Measurements from ENCODE around the gene CACNA1F.
A peak's percentile ranks its signal among the peaks of the same experiment; 100 is the strongest.

CACNA1F gene

GRCh38 chrX:49203536-49203935 lies 29.6 kb downstream of the CACNA1F start:
- no peak overlapping the region for H3K4me3 ChIP-seq (ENCODE audit: low read depth, low read length)
- no peak for DNase-seq (ENCODE audit: low read depth)
- TF ChIP-seq CTCF (IDR thresholded peaks at IDR 0.05; ENCODE audit: control insufficient read depth, extremely low read depth, insufficient read depth) = no peak

GRCh38 chrX:49202022-49202421 lies 31.1 kb downstream of the CACNA1F start:
- DNase-seq (ENCODE audit: low read depth) = peak; percentile 44
- no peak overlapping the region for H3K4me3 ChIP-seq (ENCODE audit: low read depth, low read length)
- no peak for TF ChIP-seq CTCF (IDR thresholded peaks at IDR 0.05; ENCODE audit: control insufficient read depth, extremely low read depth, insufficient read depth)

GRCh38 chrX:49199906-49200771 lies 33.0 kb downstream of the CACNA1F start, which contains the start of gene SYP:
TSS of gene SYP (minus strand) at chrX:49200193. CDS start at chrX:49200186, 7 bp downstream.
- peak; percentile 53 for DNase-seq (ENCODE audit: low read depth)
- peak within 1 kb of the TSS; percentile 25; the same call in 1 of the 2 replicates for H3K4me3 ChIP-seq (ENCODE audit: low read depth, low read length)
- no peak for TF ChIP-seq CTCF (IDR thresholded peaks at IDR 0.05; ENCODE audit: control insufficient read depth, extremely low read depth, insufficient read depth)

- no peak for DNase-seq (ENCODE audit: low read depth)
- H3K4me3 ChIP-seq (ENCODE audit: low read depth, low read length) = no peak overlapping the region
- TF ChIP-seq CTCF (IDR thresholded peaks at IDR 0.05; ENCODE audit: control insufficient read depth, extremely low read depth, insufficient read depth) = no peak
Measured at GRCh38 chrX:49199315-49199595, 33.9 kb downstream of the CACNA1F start.

GRCh38 chrX:49198540-49199314 lies 34.4 kb downstream of the CACNA1F start:
- no peak for DNase-seq (ENCODE audit: low read depth)
- H3K4me3 ChIP-seq (ENCODE audit: low read depth, low read length) = no peak overlapping the region
- no peak for TF ChIP-seq CTCF (IDR thresholded peaks at IDR 0.05; ENCODE audit: control insufficient read depth, extremely low read depth, insufficient read depth)

GRCh38 chrX:49197543-49198087 lies 35.5 kb downstream of the CACNA1F start:
- no peak overlapping the region for H3K4me3 ChIP-seq (ENCODE audit: low read depth, low read length)
- no peak for TF ChIP-seq CTCF (IDR thresholded peaks at IDR 0.05; ENCODE audit: control insufficient read depth, extremely low read depth, insufficient read depth)
- no peak for DNase-seq (ENCODE audit: low read depth)
